Fibroblast of mammary gland (primary cell): Measurements from ENCODE around the gene RWDD4.
A peak's percentile ranks its signal among the peaks of the same experiment; 100 is the strongest.

Experiments used
- DNase-seq: peaks from one replicate; pipeline ENCODE4 v3.0.0-alpha.2; 2010; ENCODE audit warnings: low read depth
- H3K4me3 ChIP-seq: 2 replicates; pipeline ENCODE4 v1.5.1; 2011; ENCODE audit warnings: low read depth, mild to moderate bottlenecking, low read length, moderate library complexity; ENCODE audit not compliant: control insufficient read depth
- CTCF ChIP-seq: conservative IDR thresholded peaks from 2 replicates; pipeline ENCODE4 v1.5.1; 2011; ENCODE audit warnings: low read depth, low read length, inconsistent platforms; ENCODE audit not compliant: control insufficient read depth, insufficient read depth

RWDD4 gene

GRCh38 chr4:183596067-183596757 is 62.8 kb downstream of the RWDD4 start:
- no peak for DNase-seq
- no peak for TF ChIP-seq CTCF
- no peak overlapping the region for H3K4me3 ChIP-seq

GRCh38 chr4:183594823-183595222 is 64.2 kb downstream of the RWDD4 start:
- H3K4me3 ChIP-seq = no peak overlapping the region
- no peak for TF ChIP-seq CTCF
- DNase-seq = no peak

GRCh38 chr4:183591301-183591700 is 67.7 kb downstream of the RWDD4 start:
- peak; percentile 88 for DNase-seq
- TF ChIP-seq CTCF = no peak
- H3K4me3 ChIP-seq = no peak overlapping the region
